H1 (cell line): ENCODE data around the gene CD200.

Source experiments
- CTCF ChIP-seq, 3 experiments: IDR thresholded peaks; 1 replicate in 2 of 3; 2 replicates in 1 of 3; pipeline versions ENCODE4 v1.5.1 to v1.6.1; 2011; ENCODE audit warnings: low read length in 3 of 3, mild to moderate bottlenecking in 3 of 3, inconsistent platforms in 2 of 3, low read depth in 1 of 3, moderate library complexity in 1 of 3; ENCODE audit not compliant: insufficient read depth in 1 of 3; ENCODE audit errors: control extremely low read depth in 1 of 3
- GABPA ChIP-seq: IDR thresholded peaks from 2 replicates; pipeline ENCODE4 v1.6.1; 2011; ENCODE audit warnings: mild to moderate bottlenecking, low read length, moderate library complexity, borderline replicate concordance; ENCODE audit not compliant: insufficient read depth
- JUND ChIP-seq: IDR thresholded peaks from 2 replicates; pipeline ENCODE4 v1.6.1; 2011; ENCODE audit warnings: mild to moderate bottlenecking, improper control_type of control experiment, low read length
- KDM4A ChIP-seq: IDR thresholded peaks from one replicate; pipeline ENCODE4 v1.7.1; 2012; ENCODE audit warnings: low read depth, mild to moderate bottlenecking, moderate library complexity, low read length, inconsistent platforms; ENCODE audit not compliant: severe bottlenecking
- POLR2A ChIP-seq, 2 experiments: IDR thresholded peaks; 1 replicate in 1 of 2; 2 replicates in 1 of 2; pipeline ENCODE4 v1.6.1; 2011; ENCODE audit warnings: low read depth in 2 of 2, low read length in 2 of 2, mild to moderate bottlenecking in 2 of 2; ENCODE audit errors: control extremely low read depth in 1 of 2
- POLR2AphosphoS5 ChIP-seq: IDR thresholded peaks from 2 replicates; pipeline ENCODE4 v1.6.1; 2011; ENCODE audit warnings: low read depth, low read length
- TAF7 ChIP-seq: optimal IDR thresholded peaks from 2 replicates; pipeline ENCODE3; 2011; ENCODE audit warnings: low read depth, mild to moderate bottlenecking, inconsistent platforms, low read length, moderate library complexity, borderline replicate concordance
- TF ChIP-seq, protein P1 (sequence below): fragments of 300-600 bp; sonication (generic); IDR thresholded peaks from 2 replicates; pipeline ENCODE4 v1.7.1; 2012; ENCODE audit warnings: low read length, moderate library complexity, mild to moderate bottlenecking, inconsistent platforms; ENCODE audit not compliant: insufficient replicate concordance

DNA sequence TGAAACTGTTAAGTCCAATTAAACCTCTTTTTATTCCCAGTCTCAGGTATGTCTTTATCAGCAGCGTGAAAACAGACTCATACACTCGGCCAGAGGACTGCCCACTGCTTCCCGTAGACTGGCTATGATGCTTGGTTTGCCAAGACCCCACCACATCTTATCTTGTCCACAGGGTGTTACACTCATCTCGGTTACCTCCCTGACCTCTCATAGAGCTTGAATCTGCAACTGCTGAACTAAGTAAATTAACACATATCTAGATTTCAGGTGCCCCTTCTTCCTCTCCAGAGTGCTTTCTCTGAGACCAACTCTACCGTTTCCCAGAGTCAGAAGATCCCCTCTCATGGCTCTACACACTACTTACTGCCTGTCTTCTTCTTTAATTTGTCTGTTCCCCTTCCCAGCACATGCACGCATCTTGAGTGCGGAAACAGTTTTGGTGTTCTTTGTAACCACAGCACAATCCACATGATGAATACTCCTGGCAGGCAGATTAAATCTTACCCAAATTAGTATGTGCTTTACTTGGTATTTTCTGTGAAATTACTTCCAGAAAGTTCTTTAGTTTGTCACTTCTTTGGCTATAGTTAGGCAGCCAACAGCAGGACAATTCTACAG is 49.7 kb downstream of the CD200 start:
- TF ChIP-seq CTCF (IDR thresholded peaks at IDR 0.05; ENCODE audit: control extremely low read depth in 1 of 3, insufficient read depth in 1 of 3, low read depth in 1 of 3, low read length in 3 of 3) (no peak), TAF7 (no peak), KDM4A (no peak), JUND (no peak), POLR2AphosphoS5 (no peak), GABPA (no peak), POLR2A (IDR thresholded peaks at IDR 0.05; ENCODE audit: control extremely low read depth in 1 of 2, low read depth in 2 of 2, low read length in 2 of 2) (no peak)
- TF ChIP-seq, protein P1, sequence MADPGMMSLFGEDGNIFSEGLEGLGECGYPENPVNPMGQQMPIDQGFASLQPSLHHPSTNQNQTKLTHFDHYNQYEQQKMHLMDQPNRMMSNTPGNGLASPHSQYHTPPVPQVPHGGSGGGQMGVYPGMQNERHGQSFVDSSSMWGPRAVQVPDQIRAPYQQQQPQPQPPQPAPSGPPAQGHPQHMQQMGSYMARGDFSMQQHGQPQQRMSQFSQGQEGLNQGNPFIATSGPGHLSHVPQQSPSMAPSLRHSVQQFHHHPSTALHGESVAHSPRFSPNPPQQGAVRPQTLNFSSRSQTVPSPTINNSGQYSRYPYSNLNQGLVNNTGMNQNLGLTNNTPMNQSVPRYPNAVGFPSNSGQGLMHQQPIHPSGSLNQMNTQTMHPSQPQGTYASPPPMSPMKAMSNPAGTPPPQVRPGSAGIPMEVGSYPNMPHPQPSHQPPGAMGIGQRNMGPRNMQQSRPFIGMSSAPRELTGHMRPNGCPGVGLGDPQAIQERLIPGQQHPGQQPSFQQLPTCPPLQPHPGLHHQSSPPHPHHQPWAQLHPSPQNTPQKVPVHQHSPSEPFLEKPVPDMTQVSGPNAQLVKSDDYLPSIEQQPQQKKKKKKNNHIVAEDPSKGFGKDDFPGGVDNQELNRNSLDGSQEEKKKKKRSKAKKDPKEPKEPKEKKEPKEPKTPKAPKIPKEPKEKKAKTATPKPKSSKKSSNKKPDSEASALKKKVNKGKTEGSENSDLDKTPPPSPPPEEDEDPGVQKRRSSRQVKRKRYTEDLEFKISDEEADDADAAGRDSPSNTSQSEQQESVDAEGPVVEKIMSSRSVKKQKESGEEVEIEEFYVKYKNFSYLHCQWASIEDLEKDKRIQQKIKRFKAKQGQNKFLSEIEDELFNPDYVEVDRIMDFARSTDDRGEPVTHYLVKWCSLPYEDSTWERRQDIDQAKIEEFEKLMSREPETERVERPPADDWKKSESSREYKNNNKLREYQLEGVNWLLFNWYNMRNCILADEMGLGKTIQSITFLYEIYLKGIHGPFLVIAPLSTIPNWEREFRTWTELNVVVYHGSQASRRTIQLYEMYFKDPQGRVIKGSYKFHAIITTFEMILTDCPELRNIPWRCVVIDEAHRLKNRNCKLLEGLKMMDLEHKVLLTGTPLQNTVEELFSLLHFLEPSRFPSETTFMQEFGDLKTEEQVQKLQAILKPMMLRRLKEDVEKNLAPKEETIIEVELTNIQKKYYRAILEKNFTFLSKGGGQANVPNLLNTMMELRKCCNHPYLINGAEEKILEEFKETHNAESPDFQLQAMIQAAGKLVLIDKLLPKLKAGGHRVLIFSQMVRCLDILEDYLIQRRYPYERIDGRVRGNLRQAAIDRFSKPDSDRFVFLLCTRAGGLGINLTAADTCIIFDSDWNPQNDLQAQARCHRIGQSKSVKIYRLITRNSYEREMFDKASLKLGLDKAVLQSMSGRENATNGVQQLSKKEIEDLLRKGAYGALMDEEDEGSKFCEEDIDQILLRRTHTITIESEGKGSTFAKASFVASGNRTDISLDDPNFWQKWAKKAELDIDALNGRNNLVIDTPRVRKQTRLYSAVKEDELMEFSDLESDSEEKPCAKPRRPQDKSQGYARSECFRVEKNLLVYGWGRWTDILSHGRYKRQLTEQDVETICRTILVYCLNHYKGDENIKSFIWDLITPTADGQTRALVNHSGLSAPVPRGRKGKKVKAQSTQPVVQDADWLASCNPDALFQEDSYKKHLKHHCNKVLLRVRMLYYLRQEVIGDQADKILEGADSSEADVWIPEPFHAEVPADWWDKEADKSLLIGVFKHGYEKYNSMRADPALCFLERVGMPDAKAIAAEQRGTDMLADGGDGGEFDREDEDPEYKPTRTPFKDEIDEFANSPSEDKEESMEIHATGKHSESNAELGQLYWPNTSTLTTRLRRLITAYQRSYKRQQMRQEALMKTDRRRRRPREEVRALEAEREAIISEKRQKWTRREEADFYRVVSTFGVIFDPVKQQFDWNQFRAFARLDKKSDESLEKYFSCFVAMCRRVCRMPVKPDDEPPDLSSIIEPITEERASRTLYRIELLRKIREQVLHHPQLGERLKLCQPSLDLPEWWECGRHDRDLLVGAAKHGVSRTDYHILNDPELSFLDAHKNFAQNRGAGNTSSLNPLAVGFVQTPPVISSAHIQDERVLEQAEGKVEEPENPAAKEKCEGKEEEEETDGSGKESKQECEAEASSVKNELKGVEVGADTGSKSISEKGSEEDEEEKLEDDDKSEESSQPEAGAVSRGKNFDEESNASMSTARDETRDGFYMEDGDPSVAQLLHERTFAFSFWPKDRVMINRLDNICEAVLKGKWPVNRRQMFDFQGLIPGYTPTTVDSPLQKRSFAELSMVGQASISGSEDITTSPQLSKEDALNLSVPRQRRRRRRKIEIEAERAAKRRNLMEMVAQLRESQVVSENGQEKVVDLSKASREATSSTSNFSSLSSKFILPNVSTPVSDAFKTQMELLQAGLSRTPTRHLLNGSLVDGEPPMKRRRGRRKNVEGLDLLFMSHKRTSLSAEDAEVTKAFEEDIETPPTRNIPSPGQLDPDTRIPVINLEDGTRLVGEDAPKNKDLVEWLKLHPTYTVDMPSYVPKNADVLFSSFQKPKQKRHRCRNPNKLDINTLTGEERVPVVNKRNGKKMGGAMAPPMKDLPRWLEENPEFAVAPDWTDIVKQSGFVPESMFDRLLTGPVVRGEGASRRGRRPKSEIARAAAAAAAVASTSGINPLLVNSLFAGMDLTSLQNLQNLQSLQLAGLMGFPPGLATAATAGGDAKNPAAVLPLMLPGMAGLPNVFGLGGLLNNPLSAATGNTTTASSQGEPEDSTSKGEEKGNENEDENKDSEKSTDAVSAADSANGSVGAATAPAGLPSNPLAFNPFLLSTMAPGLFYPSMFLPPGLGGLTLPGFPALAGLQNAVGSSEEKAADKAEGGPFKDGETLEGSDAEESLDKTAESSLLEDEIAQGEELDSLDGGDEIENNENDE: no peak
